Liver (tissue), 9 donors: ENCODE results near the gene TM9SF3. TPM values are rescaled to one million over a fixed set of nuclear protein-coding genes. Genes with fewer than 3 reads are reported as not detected.

Experiments used
- DNase-seq: peaks from one replicate; pipeline ENCODE4 v3.0.0-alpha.2; 2017; ENCODE audit warnings: low spot score
- H3K27ac ChIP-seq, 2 donors: one replicate each; pipeline ENCODE4 v1.7.0; 2013; ENCODE audit warnings: inconsistent platforms in 2 of 2, low read length in 2 of 2, control low read depth in 1 of 2, low read depth in 1 of 2, mild to moderate bottlenecking in 1 of 2
- H3K27me3 ChIP-seq, 4 donors: one replicate each; pipeline versions ENCODE4 v1.6.1 to v1.7.0; 2013; ENCODE audit warnings: low read length in 3 of 4, inconsistent platforms in 1 of 4, mild to moderate bottlenecking in 1 of 4, moderate library complexity in 1 of 4; ENCODE audit not compliant: control insufficient read depth in 4 of 4, insufficient read depth in 4 of 4
- H3K36me3 ChIP-seq, 4 donors: one replicate each; pipeline versions ENCODE4 v1.6.1 to v1.7.0; 2013; ENCODE audit warnings: low read length in 3 of 4, mild to moderate bottlenecking in 3 of 4, low read depth in 1 of 4, moderate library complexity in 1 of 4; ENCODE audit not compliant: control insufficient read depth in 4 of 4, insufficient read depth in 3 of 4
- H3K4me1 ChIP-seq, 4 donors: one replicate each; pipeline versions ENCODE4 v1.6.1 to v1.7.0; 2013; ENCODE audit warnings: low read length in 3 of 4, mild to moderate bottlenecking in 3 of 4, moderate library complexity in 1 of 4; ENCODE audit not compliant: control insufficient read depth in 4 of 4, insufficient read depth in 4 of 4
- H3K4me3 ChIP-seq, 3 donors: one replicate each; pipeline versions ENCODE4 v1.6.1 to v1.7.0; 2013; ENCODE audit warnings: low read length in 3 of 3, control low read depth in 1 of 3, low read depth in 1 of 3, mild to moderate bottlenecking in 1 of 3
- H3K9ac ChIP-seq, 2 donors: one replicate each; pipeline ENCODE4 v1.7.0; 2013; ENCODE audit warnings: low read length in 2 of 2, mild to moderate bottlenecking in 2 of 2, moderate library complexity in 2 of 2, control low read depth in 1 of 2, low read depth in 1 of 2
- H3K9me3 ChIP-seq, 4 donors: one replicate each; pipeline versions ENCODE4 v1.6.1 to v1.7.0; 2013; ENCODE audit warnings: low read length in 3 of 4; ENCODE audit not compliant: control insufficient read depth in 4 of 4
- EGR1 ChIP-seq, 2 donors: IDR thresholded peaks; 2 replicates each; pipeline ENCODE4 v1.6.1; 2016 to 2018; ENCODE audit warnings: antibody characterized with exemption in 2 of 2, low read depth in 2 of 2
- FOXA1 ChIP-seq: IDR thresholded peaks from 2 replicates; pipeline ENCODE4 v1.6.1; 2016; ENCODE audit warnings: antibody characterized with exemption
- FOXA2 ChIP-seq: IDR thresholded peaks from 2 replicates; pipeline ENCODE4 v1.6.1; 2016; ENCODE audit warnings: antibody characterized with exemption
- HNF4A ChIP-seq, 2 donors: conservative IDR thresholded peaks; 2 replicates each; pipeline ENCODE4 v1.6.1; 2016; ENCODE audit warnings: antibody characterized with exemption in 2 of 2, mild to moderate bottlenecking in 2 of 2
- HNF4G ChIP-seq: IDR thresholded peaks from 2 replicates; pipeline ENCODE4 v1.6.1; 2016; ENCODE audit warnings: antibody characterized with exemption
- JUND ChIP-seq, 2 donors: IDR thresholded peaks; 2 replicates each; pipeline ENCODE4 v1.6.1; 2016; ENCODE audit warnings: antibody characterized with exemption in 2 of 2
- NR2F2 ChIP-seq: IDR thresholded peaks from 2 replicates; pipeline ENCODE4 v1.6.1; 2016; ENCODE audit warnings: antibody characterized with exemption
- RAD21 ChIP-seq, 2 donors: IDR thresholded peaks; 2 replicates each; pipeline ENCODE4 v1.6.1; 2016; ENCODE audit warnings: antibody characterized with exemption in 2 of 2, mild to moderate bottlenecking in 2 of 2
- RXRA ChIP-seq, 2 donors: IDR thresholded peaks; 2 replicates each; pipeline ENCODE4 v1.6.1; 2017 to 2018; ENCODE audit warnings: antibody characterized with exemption in 2 of 2, mild to moderate bottlenecking in 1 of 2
- YY1 ChIP-seq: IDR thresholded peaks from 2 replicates; pipeline ENCODE4 v1.6.1; 2016; ENCODE audit warnings: antibody characterized with exemption, mild to moderate bottlenecking
- WGBS: extraction: QIAGEN DNeasy Blood & Tissue Kit; methylation state at CpG from one replicate; pipeline ENCODE4 v1.1.7; 2013; 5-methylcytosine and 5-hydroxymethylcytosine counted together
- polyA plus RNA-seq, 2 donors: library from polyadenylated mRNA; stranded (reverse) in 1 of 2; unstranded in 1 of 2; fragments of 200-250 nt in 1 of 2; fragments of >200 nt in 1 of 2; fragmentation: Nextera tagmentation in 1 of 2; extraction: Ambion mirVana in 1 of 2; gene quantifications; one replicate each; pipeline versions ENCODE4 v1.2.1 to v1.2.3, GENCODE V29; 2013 to 2015
- total RNA-seq, 2 donors: library from RNA; depleted of rRNA; stranded (reverse); fragments of >200 nt; gene quantifications; one replicate each; pipeline ENCODE4 v1.2.3, GENCODE V29; 2014
- TF ChIP-seq, protein P1 (sequence below): IDR thresholded peaks from 2 replicates; pipeline ENCODE4 v1.6.1; 2016; ENCODE audit warnings: antibody characterized with exemption, mild to moderate bottlenecking
- TF ChIP-seq, protein P2 (sequence below): IDR thresholded peaks from 2 replicates; pipeline ENCODE4 v1.6.1; 2016; ENCODE audit warnings: antibody characterized with exemption
- TF ChIP-seq, protein P3 (sequence below): IDR thresholded peaks from 2 replicates; pipeline ENCODE4 v1.6.1; 2016; ENCODE audit warnings: antibody characterized with exemption
- donor health status: healthy.
- donor health status: healthy.
- donor health status: healthy.
- donor health status: healthy.
- donor health status: healthy.

The TM9SF3 gene
- total and polyA plus RNA-seq, 4 donors, result 20.5 to 115 (median 55.4) TPM

DNA sequence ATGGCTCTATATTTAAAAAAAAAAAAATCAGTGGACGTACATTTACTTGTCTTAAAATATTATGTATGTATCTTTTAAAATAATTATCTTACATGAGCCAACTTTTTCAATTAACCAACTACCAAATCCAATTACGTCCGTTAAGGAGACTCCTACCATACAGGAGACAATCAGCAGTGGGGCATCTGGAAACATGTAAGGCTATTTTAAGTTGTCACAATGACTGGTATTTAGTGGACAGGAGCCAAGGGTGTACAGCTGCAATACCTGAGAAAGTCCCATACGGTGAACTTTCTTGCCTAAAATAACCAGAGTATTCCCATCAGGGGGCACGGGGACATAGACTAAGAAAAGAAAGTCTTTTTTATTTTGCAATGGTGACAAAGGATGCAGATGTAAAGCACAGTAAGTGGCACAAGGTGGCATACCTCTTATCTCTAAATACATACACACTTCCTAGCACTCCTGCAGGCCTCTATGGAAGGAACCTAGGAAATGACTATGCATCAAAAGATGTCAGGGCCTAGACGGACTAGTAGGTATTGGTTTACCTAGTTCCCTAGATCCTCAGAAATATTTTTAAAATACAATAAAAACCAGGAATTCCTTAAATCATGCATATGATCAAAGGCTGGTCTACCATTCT is 57.1 kb downstream of the TM9SF3 start (continued):
- TF ChIP-seq, protein P1, sequence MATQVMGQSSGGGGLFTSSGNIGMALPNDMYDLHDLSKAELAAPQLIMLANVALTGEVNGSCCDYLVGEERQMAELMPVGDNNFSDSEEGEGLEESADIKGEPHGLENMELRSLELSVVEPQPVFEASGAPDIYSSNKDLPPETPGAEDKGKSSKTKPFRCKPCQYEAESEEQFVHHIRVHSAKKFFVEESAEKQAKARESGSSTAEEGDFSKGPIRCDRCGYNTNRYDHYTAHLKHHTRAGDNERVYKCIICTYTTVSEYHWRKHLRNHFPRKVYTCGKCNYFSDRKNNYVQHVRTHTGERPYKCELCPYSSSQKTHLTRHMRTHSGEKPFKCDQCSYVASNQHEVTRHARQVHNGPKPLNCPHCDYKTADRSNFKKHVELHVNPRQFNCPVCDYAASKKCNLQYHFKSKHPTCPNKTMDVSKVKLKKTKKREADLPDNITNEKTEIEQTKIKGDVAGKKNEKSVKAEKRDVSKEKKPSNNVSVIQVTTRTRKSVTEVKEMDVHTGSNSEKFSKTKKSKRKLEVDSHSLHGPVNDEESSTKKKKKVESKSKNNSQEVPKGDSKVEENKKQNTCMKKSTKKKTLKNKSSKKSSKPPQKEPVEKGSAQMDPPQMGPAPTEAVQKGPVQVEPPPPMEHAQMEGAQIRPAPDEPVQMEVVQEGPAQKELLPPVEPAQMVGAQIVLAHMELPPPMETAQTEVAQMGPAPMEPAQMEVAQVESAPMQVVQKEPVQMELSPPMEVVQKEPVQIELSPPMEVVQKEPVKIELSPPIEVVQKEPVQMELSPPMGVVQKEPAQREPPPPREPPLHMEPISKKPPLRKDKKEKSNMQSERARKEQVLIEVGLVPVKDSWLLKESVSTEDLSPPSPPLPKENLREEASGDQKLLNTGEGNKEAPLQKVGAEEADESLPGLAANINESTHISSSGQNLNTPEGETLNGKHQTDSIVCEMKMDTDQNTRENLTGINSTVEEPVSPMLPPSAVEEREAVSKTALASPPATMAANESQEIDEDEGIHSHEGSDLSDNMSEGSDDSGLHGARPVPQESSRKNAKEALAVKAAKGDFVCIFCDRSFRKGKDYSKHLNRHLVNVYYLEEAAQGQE, result no peak
- no peak for TF ChIP-seq RXRA (IDR thresholded peaks at IDR 0.05)
- TF ChIP-seq, protein P2, sequence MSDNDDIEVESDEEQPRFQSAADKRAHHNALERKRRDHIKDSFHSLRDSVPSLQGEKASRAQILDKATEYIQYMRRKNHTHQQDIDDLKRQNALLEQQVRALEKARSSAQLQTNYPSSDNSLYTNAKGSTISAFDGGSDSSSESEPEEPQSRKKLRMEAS, result no peak
- TF ChIP-seq FOXA2, result no peak
- no peak for TF ChIP-seq FOXA1
- no peak for TF ChIP-seq HNF4G

DNA sequence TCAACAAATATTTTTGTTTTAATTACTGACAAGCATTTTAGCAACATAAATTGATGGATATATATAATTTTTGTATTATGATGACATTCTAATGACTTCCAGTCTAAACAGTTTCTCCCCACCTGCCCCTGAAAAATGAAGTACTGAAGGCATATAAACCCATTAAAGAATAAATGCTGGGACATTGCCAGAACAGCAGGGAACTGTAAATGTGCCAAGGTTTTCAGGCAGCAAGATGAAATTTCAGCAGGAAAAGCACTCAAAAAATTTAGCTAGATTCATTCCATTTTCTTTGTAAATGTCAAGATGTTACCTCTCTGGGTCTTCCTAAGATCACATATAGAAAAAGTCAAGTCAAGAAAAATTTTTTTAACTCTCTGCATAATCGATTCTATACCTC is 62.1 kb downstream of the TM9SF3 start:
- Histone ChIP-seq H3K27ac (no peak overlapping the region), H3K4me1 (no peaks in the 10 kb centered on the region), H3K4me3 (no peak overlapping the region), H3K36me3 (peaks cover 7 to 56% (median 37%) of the 10 kb centered on the region in 4 donors), H3K27me3 (no peaks in the 10 kb centered on the region), H3K9me3 (no peaks in the 10 kb centered on the region), H3K9ac (no peak overlapping the region)
- no peak for DNase-seq
- WGBS, result 85% methylated on average over 1 of the region's 1 CpG
- TF ChIP-seq RAD21 (IDR thresholded peaks at IDR 0.05) (no peak), NR2F2 (no peak), HNF4A (conservative IDR thresholded peaks at IDR 0.05) (no peak), HNF4G (no peak), EGR1 (IDR thresholded peaks at IDR 0.05; ENCODE audit: low read depth in 2 of 2) (no peak), FOXA1 (no peak), JUND (IDR thresholded peaks at IDR 0.05) (no peak), FOXA2 (no peak), YY1 (no peak), RXRA (IDR thresholded peaks at IDR 0.05) (no peak)
- TF ChIP-seq, protein P3, sequence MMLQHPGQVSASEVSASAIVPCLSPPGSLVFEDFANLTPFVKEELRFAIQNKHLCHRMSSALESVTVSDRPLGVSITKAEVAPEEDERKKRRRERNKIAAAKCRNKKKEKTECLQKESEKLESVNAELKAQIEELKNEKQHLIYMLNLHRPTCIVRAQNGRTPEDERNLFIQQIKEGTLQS, result no peak
- TF ChIP-seq, protein P2, result no peak
- TF ChIP-seq, protein P1, result no peak
